ENCODE measurements around the gene CCDC188. TPM values are rescaled to one million over a fixed set of nuclear protein-coding genes. Genes with fewer than 3 reads are reported as not detected.

The CCDC188 gene
- total and polyA plus RNA-seq, 4 donors = not detected

GRCh38 chr22:20191803-20192202 lies 40.9 kb upstream of the CCDC188 start:
- H3K9me3 ChIP-seq (ENCODE audit: control insufficient read depth in 4 of 4, low read length in 3 of 4) = no peaks in the 10 kb centered on the region
- H3K27ac ChIP-seq (ENCODE audit: low read depth in 1 of 2, low read length in 2 of 2) = no peak overlapping the region
- H3K36me3 ChIP-seq (ENCODE audit: control insufficient read depth in 4 of 4, insufficient read depth in 3 of 4, low read depth in 1 of 4, low read length in 3 of 4) = no peaks in the 10 kb centered on the region
- 87% methylated on average over 8 of the region's 8 CpGs for WGBS
- DNase-seq (ENCODE audit: low spot score) = no peak
- no peaks in the 10 kb centered on the region for H3K27me3 ChIP-seq (ENCODE audit: control insufficient read depth in 4 of 4, insufficient read depth in 4 of 4, low read length in 3 of 4)
- H3K4me3 ChIP-seq (ENCODE audit: low read depth in 1 of 3, low read length in 3 of 3) = no peak overlapping the region
- H3K9ac ChIP-seq (ENCODE audit: low read depth in 1 of 2, low read length in 2 of 2) = no peak overlapping the region
- peaks cover 0 to 15% (median 12%) of the 10 kb centered on the region in 4 donors for H3K4me1 ChIP-seq (ENCODE audit: control insufficient read depth in 4 of 4, insufficient read depth in 4 of 4, low read length in 3 of 4)
- TF ChIP-seq ATF3 (IDR thresholded peaks at IDR 0.05) (no peak), ZBTB33 (IDR thresholded peaks at IDR 0.05) (no peak), HNF4G (IDR thresholded peaks at IDR 0.05) (no peak), SP1 (IDR thresholded peaks at IDR 0.05) (no peak), GABPA (IDR thresholded peaks at IDR 0.05 in 1 of 2, conservative IDR thresholded peaks at IDR 0.05 in 1 of 2) (no peak), JUND (IDR thresholded peaks at IDR 0.05) (no peak), RXRA (IDR thresholded peaks at IDR 0.05) (no peak), RAD21 (IDR thresholded peaks at IDR 0.05) (no peak), YY1 (IDR thresholded peaks at IDR 0.05) (no peak), NR2F2 (IDR thresholded peaks at IDR 0.05) (no peak), REST (IDR thresholded peaks at IDR 0.05) (no peak), FOXA2 (IDR thresholded peaks at IDR 0.05) (no peak), EGR1 (IDR thresholded peaks at IDR 0.05; ENCODE audit: low read depth in 2 of 2) (no peak), FOXA1 (IDR thresholded peaks at IDR 0.05) (no peak)

GRCh38 chr22:20191000-20191515 lies 40.2 kb upstream of the CCDC188 start:
- H3K9ac ChIP-seq (ENCODE audit: low read depth in 1 of 2, low read length in 2 of 2) = no peak overlapping the region
- no peaks in the 10 kb centered on the region for H3K9me3 ChIP-seq (ENCODE audit: control insufficient read depth in 4 of 4, low read length in 3 of 4)
- H3K4me1 ChIP-seq (ENCODE audit: control insufficient read depth in 4 of 4, insufficient read depth in 4 of 4, low read length in 3 of 4) = peaks cover 0 to 16% (median 12%) of the 10 kb centered on the region in 4 donors
- WGBS = 76% methylated on average over 10 of the region's 10 CpGs
- H3K27ac ChIP-seq (ENCODE audit: low read depth in 1 of 2, low read length in 2 of 2) = no peak overlapping the region
- H3K4me3 ChIP-seq (ENCODE audit: low read depth in 1 of 3, low read length in 3 of 3) = no peak overlapping the region
- no peak for TF ChIP-seq ZBTB33 (IDR thresholded peaks at IDR 0.05)
- no peak for TF ChIP-seq RAD21 (IDR thresholded peaks at IDR 0.05)
- TF ChIP-seq CTCF (IDR thresholded peaks at IDR 0.05; ENCODE audit: low read depth, low read length, missing input control) = no peak
- TF ChIP-seq GABPA (IDR thresholded peaks at IDR 0.05 in 1 of 2, conservative IDR thresholded peaks at IDR 0.05 in 1 of 2) = no peak
- no peaks in the 10 kb centered on the region for H3K27me3 ChIP-seq (ENCODE audit: control insufficient read depth in 4 of 4, insufficient read depth in 4 of 4, low read length in 3 of 4)
- H3K36me3 ChIP-seq (ENCODE audit: control insufficient read depth in 4 of 4, insufficient read depth in 3 of 4, low read depth in 1 of 4, low read length in 3 of 4) = no peaks in the 10 kb centered on the region
- DNase-seq (ENCODE audit: low spot score) = no peak

All from liver (tissue), 9 donors.